GM12878 (cell line): ENCODE results near the gene TRIM9. TPM values are rescaled to one million over a fixed set of nuclear protein-coding genes. Genes with fewer than 3 reads are reported as not detected.

Source experiments
- ATAC-seq: fragments of 200-7000 bp; cut with Tn5 transposase; 3 replicates; pipeline ENCODE4 v1.9.1; 2020; ENCODE audit warnings: mild to moderate bottlenecking, moderate library complexity
- BruUV-seq: library from RNA; stranded (reverse); fragments of 400-500 nt; replicated peaks from 2 replicates; lab custom pipeline; 2021; lab: Mats Ljungman, UMichigan
- CTCF ChIA-PET: fragments of 300-600 bp; sonication (Branson Sonifier 250); formaldehyde crosslinking; extraction: SDS; loops from one replicate; lab custom pipeline; 2021; ENCODE audit warnings: inconsistent platforms; lab: Yijun Ruan, JAX
- POLR2A ChIA-PET: fragments of 350-600 bp; formaldehyde crosslinking; extraction: SDS; loops from one replicate; lab custom pipeline; 2021; ENCODE audit warnings: inconsistent platforms; lab: Charles Lee
- RAD21 ChIA-PET: fragments of 300-600 bp; sonication (Branson Sonifier 250); formaldehyde crosslinking; loops from one replicate; lab custom pipeline; 2023; ENCODE audit warnings: antibody characterized with exemption; ENCODE audit not compliant: unreplicated experiment; lab: Charles Lee
- SMC1A ChIA-PET: fragments of 300-600 bp; sonication (Branson Sonifier 250); formaldehyde crosslinking; loops from one replicate; lab custom pipeline; 2023; ENCODE audit not compliant: unreplicated experiment, uncharacterized antibody; lab: Charles Lee
- DNase-seq: peaks from one replicate; pipeline ENCODE4 v3.0.0-alpha.2; 2011; ENCODE audit warnings: low read depth, low spot score
- FAIRE-seq: peaks from 3 replicates; lab custom pipeline; 2011; peaks lifted over from hg19 to GRCh38; lab: Jason Lieb, UNC
- H2AFZ ChIP-seq: 2 replicates; pipeline ENCODE4 v1.6.0; 2011; ENCODE audit warnings: low read depth, low read length, control low read depth; ENCODE audit not compliant: control insufficient read depth
- H3K27ac ChIP-seq: 2 replicates; pipeline ENCODE4 v1.5.1; 2011; ENCODE audit warnings: control low read depth; ENCODE audit not compliant: control insufficient read depth, insufficient read depth
- H3K27me3 ChIP-seq, 2 experiments: replicated peaks in 1 of 2; 2 replicates each; pipeline versions ENCODE4 v1.6.0 to v1.6.1; 2011; ENCODE audit warnings: low read length in 1 of 2; ENCODE audit not compliant: control insufficient read depth in 2 of 2, insufficient read depth in 2 of 2
- H3K36me3 ChIP-seq, 2 experiments: 2 replicates each; pipeline ENCODE4 v1.5.1; 2011; ENCODE audit warnings: low read length in 1 of 2; ENCODE audit not compliant: control insufficient read depth in 2 of 2, insufficient read depth in 2 of 2
- H3K4me1 ChIP-seq: 2 replicates; pipeline ENCODE4 v1.6.1; 2011; ENCODE audit warnings: mild to moderate bottlenecking, low read length, moderate library complexity, mixed read lengths; ENCODE audit not compliant: control insufficient read depth, insufficient read depth
- H3K4me2 ChIP-seq: 2 replicates; pipeline ENCODE4 v1.6.0; 2011; ENCODE audit warnings: control low read depth; ENCODE audit not compliant: control insufficient read depth, insufficient read depth
- H3K4me3 ChIP-seq: fragments of 200-600 bp; sonication (generic); 2 replicates; pipeline ENCODE4 v1.5.1; 2016
- H3K79me2 ChIP-seq: 2 replicates; pipeline ENCODE4 v1.6.0; 2011; ENCODE audit warnings: low read length; ENCODE audit not compliant: control insufficient read depth, insufficient read depth
- H3K9ac ChIP-seq: 2 replicates; pipeline ENCODE4 v1.8.0; 2011; ENCODE audit warnings: low read length, control low read depth, mixed read lengths; ENCODE audit not compliant: control insufficient read depth, insufficient read depth
- H3K9me3 ChIP-seq: replicated peaks from 3 replicates; pipeline ENCODE4 v1.5.1; 2011; ENCODE audit warnings: mild to moderate bottlenecking, low read length; ENCODE audit not compliant: control insufficient read depth, insufficient read depth
- H4K20me1 ChIP-seq: 2 replicates; pipeline ENCODE4 v1.6.0; 2011; ENCODE audit not compliant: control insufficient read depth, insufficient read depth
- BACH1 ChIP-seq: fragments of 450-650 bp; IDR thresholded peaks from 2 replicates; pipeline ENCODE4 v1.6.1; 2017; ENCODE audit warnings: mild to moderate bottlenecking, borderline replicate concordance
- CHD4 ChIP-seq: fragments of 200-600 bp; sonication (generic); IDR thresholded peaks from 2 replicates; pipeline ENCODE4 v1.6.1; 2016; ENCODE audit warnings: mild to moderate bottlenecking
- ETV6 ChIP-seq, 2 experiments: fragments of 450-650 bp in 1 of 2; IDR thresholded peaks in 1 of 2; conservative IDR thresholded peaks in 1 of 2; 2 replicates each; pipeline ENCODE4 v1.6.1; 2014; ENCODE audit warnings: antibody characterized with exemption in 1 of 2, borderline replicate concordance in 1 of 2, low read depth in 1 of 2, mild to moderate bottlenecking in 1 of 2, moderate library complexity in 1 of 2
- IRF4 ChIP-seq: IDR thresholded peaks from 2 replicates; pipeline ENCODE4 v1.6.1; 2011; ENCODE audit warnings: low read depth, low read length
- MEF2B ChIP-seq: fragments of 450-650 bp; IDR thresholded peaks from 2 replicates; pipeline ENCODE4 v1.6.1; 2018; ENCODE audit warnings: mild to moderate bottlenecking, moderate library complexity; ENCODE audit not compliant: partially characterized antibody, poor library complexity, severe bottlenecking
- MXI1 ChIP-seq: fragments of 150-350 bp; IDR thresholded peaks from 2 replicates; pipeline ENCODE4 v1.6.1; 2011; ENCODE audit warnings: low read depth, mild to moderate bottlenecking, inconsistent platforms, low read length, improper control_type of control experiment
- NR2C2 ChIP-seq: IDR thresholded peaks from 2 replicates; pipeline ENCODE4 v1.6.1; 2011; ENCODE audit warnings: borderline replicate concordance, low read depth; ENCODE audit not compliant: control insufficient read depth, insufficient read length
- POLR2A ChIP-seq: IDR thresholded peaks from 2 replicates; pipeline ENCODE4 v1.6.1; 2011; ENCODE audit warnings: low read depth, mild to moderate bottlenecking, low read length
- POLR2AphosphoS5 ChIP-seq: IDR thresholded peaks from 2 replicates; pipeline ENCODE4 v1.6.1; 2011; ENCODE audit warnings: mild to moderate bottlenecking, low read length, inconsistent platforms
- RB1 ChIP-seq: fragments of 450-650 bp; formaldehyde crosslinking; IDR thresholded peaks from 2 replicates; pipeline ENCODE4 v1.6.1; 2017; ENCODE audit warnings: mild to moderate bottlenecking, borderline replicate concordance
- RCOR1 ChIP-seq: conservative IDR thresholded peaks from 2 replicates; pipeline ENCODE4 v1.6.1; 2012; ENCODE audit warnings: low read depth, low read length, improper control_type of control experiment
- TBL1XR1 ChIP-seq: IDR thresholded peaks from 2 replicates; pipeline ENCODE4 v1.6.1; 2012; ENCODE audit warnings: low read depth, low read length, improper control_type of control experiment
- YBX1 ChIP-seq: fragments of 450-650 bp; IDR thresholded peaks from 2 replicates; pipeline ENCODE4 v1.6.1; 2016; ENCODE audit warnings: antibody characterized with exemption
- ZNF217 ChIP-seq: fragments of 450-650 bp; IDR thresholded peaks from 2 replicates; pipeline ENCODE4 v1.6.1; 2017; ENCODE audit warnings: antibody characterized with exemption, mild to moderate bottlenecking
- ZNF622 ChIP-seq: fragments of 450-650 bp; IDR thresholded peaks from 2 replicates; pipeline ENCODE4 v1.6.1; 2017; ENCODE audit warnings: mild to moderate bottlenecking, inconsistent platforms
- ZSCAN29 ChIP-seq: fragments of 450-650 bp; IDR thresholded peaks from 2 replicates; pipeline ENCODE4 v1.6.1; 2017; ENCODE audit warnings: mild to moderate bottlenecking, moderate library complexity
- WGBS: methylation state at CpG from one replicate; pipeline ENCODE4 v1.1.6; 2016; ENCODE audit warnings: low lambda C conversion rate; ENCODE audit not compliant: insufficient replicate concordance, insufficient coverage; ENCODE audit errors: missing lambda C conversion rate; 5-methylcytosine and 5-hydroxymethylcytosine counted together
- in situ Hi-C: fragments of 300-500 bp; cut with MboI; formaldehyde crosslinking; loops from 9 replicates; pipeline ENCODE4 v1.14.3; 2018; ENCODE audit warnings: mixed read lengths
- intact Hi-C: fragments of 100-400 bp; cut with micrococcal nuclease; formaldehyde crosslinking; loops from one replicate; pipeline ENCODE4 v1.14.2; 2022; ENCODE audit not compliant: unreplicated experiment
- polyA plus RNA-seq, 11 experiments: library from polyadenylated mRNA; depleted of rRNA in 4 of 11; unstranded in 6 of 11; stranded (reverse) in 5 of 11; fragments of >200 nt; fragmentation: Nextera tagmentation in 4 of 11; fragmentation: Illumina TruSeq in 1 of 11; extraction: Ambion mirVana in 4 of 11; extraction: Trizol in 1 of 11; gene quantifications; 1 replicate in 1 of 11; 2 replicates in 10 of 11; pipeline versions ENCODE4 v1.2.1 to v1.2.3, GENCODE V29; 2011 to 2016; ENCODE audit warnings: inconsistent platforms in 2 of 11, missing spikeins in 2 of 11, low read depth in 1 of 11
- total RNA-seq, 4 experiments: library from RNA; depleted of rRNA in 3 of 4; stranded (reverse); fragments of >200 nt in 3 of 4; fragmentation: Illumina TruSeq in 1 of 4; extraction: Trizol in 1 of 4; gene quantifications; 2 replicates each; pipeline versions ENCODE4 v1.2.1 to v1.2.3, GENCODE V29; 2013 to 2021
- TF ChIP-seq, protein P1 (sequence below): IDR thresholded peaks from 2 replicates; pipeline ENCODE4 v1.6.1; 2011; ENCODE audit warnings: low read depth, mild to moderate bottlenecking, low read length, moderate library complexity, borderline replicate concordance; ENCODE audit errors: extremely low read depth

TRIM9 gene
- total and polyA plus RNA-seq, 10 of the 15 experiments (the other 5 are each of a cell fraction or from before 2014, with no cell fraction given): 0.04 to 0.18 (median 0.11) TPM; not detected in 2

- Histone ChIP-seq H3K27me3 (no peaks in the 10 kb centered on the region), H4K20me1 (no peaks in the 10 kb centered on the region), H3K4me1 (no peaks in the 10 kb centered on the region), H2AFZ (no peak overlapping the region), H3K9me3 (no peaks in the 10 kb centered on the region), H3K36me3 (no peaks in the 10 kb centered on the region), H3K9ac (no peak overlapping the region), H3K79me2 (no peaks in the 10 kb centered on the region), H3K27ac (no peak overlapping the region)
- FAIRE-seq (no peak), DNase-seq (no peak)
- WGBS: 46% methylated on average over 4 of the region's 4 CpGs
- intact Hi-C loops: no loop called here
- CTCF ChIA-PET: no interaction called here
- in situ Hi-C loops: no loop called here
- no TSS peak for BruUV-seq
- no peak for TF ChIP-seq BACH1
- no peak for TF ChIP-seq NR2C2
- TF ChIP-seq, all 136 proteins: peak for 0
- H3K4me3 ChIP-seq: no peak overlapping the region
- RAD21 ChIA-PET: no interaction called here
- H3K4me2 ChIP-seq: no peak overlapping the region
- SMC1A ChIA-PET: interaction anchor here (1.6 kb wide), 1 partner anchor 14 kb away, joined by 3 read pairs; no protein-coding TSS in a partner anchor
- POLR2A ChIA-PET: no interaction called here
- no peak for ATAC-seq
Observed at GRCh38 chr14:51058382-51058781, 36.5 kb downstream of the TRIM9 start.

DNA sequence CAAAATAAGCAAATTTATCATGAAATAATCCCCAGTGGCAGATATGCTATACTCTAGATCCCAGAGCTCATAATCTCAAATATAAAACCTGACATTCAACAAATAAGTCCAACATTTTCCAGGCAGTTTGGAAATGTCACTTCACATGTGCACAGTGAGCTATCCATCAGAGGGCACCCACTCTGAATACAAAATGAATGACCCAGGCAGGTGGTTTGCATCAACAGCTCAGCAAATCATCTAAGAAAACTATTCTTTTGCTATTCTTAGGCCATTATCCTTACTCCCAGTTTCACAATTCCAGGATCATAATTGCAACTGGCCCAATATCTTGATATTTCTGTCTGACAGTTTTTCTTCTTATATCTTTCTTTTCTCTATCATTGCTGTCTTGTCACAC, 38.5 kb downstream of the TRIM9 start:
- FAIRE-seq (no peak), DNase-seq (no peak), ATAC-seq (no peak)
- Histone ChIP-seq H3K79me2 (no peaks in the 10 kb centered on the region), H2AFZ (no peak overlapping the region), H3K4me1 (no peaks in the 10 kb centered on the region), H3K27me3 (no peaks in the 10 kb centered on the region), H3K9me3 (no peaks in the 10 kb centered on the region), H3K27ac (no peak overlapping the region), H4K20me1 (no peaks in the 10 kb centered on the region), H3K4me2 (no peak overlapping the region), H3K36me3 (no peaks in the 10 kb centered on the region), H3K9ac (no peak overlapping the region), H3K4me3 (no peak overlapping the region)
- BruUV-seq: no TSS peak
- POLR2A ChIA-PET: no interaction called here
- intact Hi-C loops (no loop called here), in situ Hi-C loops (no loop called here)
- RAD21 ChIA-PET: no interaction called here
- TF ChIP-seq ZSCAN29 (no peak), ZNF622 (no peak), IRF4 (no peak), RB1 (no peak), YBX1 (no peak), ETV6 (conservative IDR thresholded peaks at IDR 0.05 in 1 of 2, IDR thresholded peaks at IDR 0.05 in 1 of 2; ENCODE audit: borderline replicate concordance in 1 of 2, low read depth in 1 of 2) (no peak), POLR2AphosphoS5 (no peak), RCOR1 (no peak), MXI1 (no peak), MEF2B (no peak), TBL1XR1 (no peak), CHD4 (no peak), ZNF217 (no peak), POLR2A (no peak)
- TF ChIP-seq, protein P1, sequence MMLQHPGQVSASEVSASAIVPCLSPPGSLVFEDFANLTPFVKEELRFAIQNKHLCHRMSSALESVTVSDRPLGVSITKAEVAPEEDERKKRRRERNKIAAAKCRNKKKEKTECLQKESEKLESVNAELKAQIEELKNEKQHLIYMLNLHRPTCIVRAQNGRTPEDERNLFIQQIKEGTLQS: no peak
- SMC1A ChIA-PET: no interaction called here
- CTCF ChIA-PET: no interaction called here
